ENCODE data around the gene FOXC1.

FOXC1 gene

DNA sequence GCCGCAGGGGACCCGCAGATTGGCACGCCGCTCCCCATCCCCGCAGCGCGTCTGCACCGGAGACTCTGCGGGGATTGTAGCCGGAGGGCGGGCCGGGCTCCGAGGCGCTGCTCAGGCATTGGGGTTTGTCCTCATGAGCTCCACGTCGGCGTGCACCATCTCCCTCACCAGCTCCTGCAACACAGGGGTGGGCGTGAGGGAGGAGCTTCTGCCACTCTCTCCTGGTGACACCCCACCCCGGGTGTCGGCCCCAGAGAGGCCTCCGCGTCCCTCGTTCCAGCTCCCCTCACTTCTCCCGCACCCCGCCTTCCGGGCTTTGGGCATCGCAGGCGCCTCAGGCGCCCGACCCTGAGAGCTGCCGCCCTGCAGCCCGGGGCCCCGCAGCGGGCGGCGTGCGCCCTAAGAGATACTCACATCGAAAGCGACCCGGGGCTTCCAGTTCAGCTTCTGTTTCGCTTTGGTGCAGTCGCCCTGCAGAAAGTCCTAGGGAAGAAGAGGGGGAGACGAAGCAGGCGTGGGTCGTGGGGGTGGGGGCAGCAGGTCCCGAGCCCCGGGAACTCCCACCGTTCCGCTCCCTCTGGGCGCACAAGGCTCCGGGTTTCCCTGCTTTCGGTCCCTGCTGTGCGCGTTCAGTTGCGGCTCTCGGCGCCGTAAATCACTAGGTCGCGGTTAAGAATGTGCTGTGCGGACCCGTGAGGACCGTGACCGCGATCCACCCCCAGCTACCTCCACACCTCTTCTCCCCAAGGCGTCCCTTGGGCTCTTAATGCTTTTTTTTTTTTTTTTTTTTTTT, 14.5 kb downstream of the FOXC1 start:
- DNase-seq (ENCODE audit: low spot score): no peak

DNA sequence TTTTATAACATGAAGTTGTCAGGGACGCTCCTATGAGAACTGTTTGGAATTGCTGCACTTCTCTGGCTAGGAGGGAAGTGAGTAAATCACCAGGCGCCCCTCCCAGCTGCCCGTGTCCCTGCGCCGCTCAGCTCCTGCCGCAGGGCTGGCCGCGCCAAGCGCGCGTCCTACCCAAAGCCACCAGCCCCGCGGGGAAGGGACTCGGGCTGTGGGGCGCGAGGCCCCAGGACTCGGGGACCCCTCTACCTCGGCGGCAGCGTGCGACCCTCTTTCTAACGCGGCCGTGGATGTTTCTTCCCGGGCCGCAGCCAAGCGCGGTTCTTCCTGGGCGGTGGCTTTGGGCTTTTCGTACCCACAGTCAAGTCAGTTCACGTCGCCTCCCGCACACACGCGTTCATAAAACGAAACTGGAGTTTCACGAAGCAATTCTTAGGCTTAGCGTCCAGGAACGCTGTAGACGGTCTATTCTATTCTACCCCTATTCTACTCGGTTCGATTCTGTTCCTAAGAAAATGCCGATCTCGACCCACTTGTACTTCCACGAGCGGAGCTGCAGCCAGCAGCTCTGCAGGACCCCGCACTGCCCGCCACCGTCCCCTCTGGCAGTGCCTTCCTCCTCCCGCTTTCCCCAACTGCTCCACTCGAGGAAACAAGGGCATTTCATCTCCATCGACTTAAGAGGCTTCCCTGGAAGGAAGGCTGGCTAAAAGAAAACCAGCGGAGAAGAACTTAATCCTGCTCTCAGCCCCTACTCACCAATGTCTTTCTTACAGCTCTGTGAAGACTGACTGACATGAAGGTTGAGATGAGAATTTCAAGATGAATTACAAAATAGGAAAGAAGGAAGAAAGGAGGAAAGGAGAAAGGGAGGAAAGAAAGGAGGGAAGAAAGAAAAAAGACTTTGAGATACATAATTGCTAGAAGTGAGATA, 15.4 kb downstream of the FOXC1 start:
- no peak for DNase-seq (ENCODE audit: low spot score)

DNA sequence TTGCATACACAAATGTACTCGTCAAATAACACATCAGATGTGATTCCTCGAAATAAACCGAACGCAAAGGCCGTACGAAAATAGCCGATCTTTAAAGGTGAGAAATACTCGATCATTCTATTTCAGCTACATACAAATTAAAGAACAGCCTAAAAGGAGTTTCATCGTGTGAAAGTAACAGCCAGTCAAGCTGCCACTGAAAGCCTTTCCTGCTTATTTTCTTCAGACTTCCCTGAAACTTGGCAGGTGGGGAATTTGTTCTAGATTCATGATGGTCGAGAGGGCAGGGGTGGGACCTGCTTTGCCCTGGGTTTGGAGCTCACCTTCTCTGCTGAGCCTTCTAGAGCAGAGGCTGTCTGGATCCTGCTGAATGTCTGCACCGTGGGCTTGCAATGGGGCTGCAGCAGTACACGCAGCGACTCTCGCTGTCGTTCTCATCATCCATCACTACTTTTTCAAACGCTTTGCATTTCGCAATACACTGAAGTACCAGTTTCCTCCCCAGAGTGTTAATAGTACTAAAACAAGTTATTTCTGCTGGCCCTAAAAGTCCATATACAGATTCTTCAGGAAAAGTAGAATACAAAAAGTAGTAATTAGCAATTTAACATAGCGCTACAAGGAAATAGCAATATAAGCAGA, 16.2 kb downstream of the FOXC1 start:
- DNase-seq (ENCODE audit: low spot score): no peak

DNA sequence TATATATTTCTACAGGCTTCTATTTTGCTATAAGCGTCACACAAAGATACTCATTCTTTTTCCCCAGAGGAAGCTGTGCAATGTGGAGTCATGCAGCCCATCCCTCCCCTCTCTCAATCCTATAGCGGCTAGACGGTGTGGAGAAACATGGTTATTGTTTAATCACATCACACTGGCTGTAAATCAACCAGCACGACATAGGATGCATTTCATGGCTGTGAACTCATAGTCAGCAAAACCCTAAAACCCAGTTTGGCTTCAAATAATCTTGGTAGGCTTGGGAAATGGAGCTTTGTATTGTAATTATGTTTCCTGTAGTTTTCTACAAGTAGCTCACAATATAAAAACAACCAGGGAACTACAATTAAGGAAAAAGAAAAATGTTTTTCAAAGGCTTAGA, 16.8 kb downstream of the FOXC1 start:
- no peak for DNase-seq (ENCODE audit: low spot score)

DNA sequence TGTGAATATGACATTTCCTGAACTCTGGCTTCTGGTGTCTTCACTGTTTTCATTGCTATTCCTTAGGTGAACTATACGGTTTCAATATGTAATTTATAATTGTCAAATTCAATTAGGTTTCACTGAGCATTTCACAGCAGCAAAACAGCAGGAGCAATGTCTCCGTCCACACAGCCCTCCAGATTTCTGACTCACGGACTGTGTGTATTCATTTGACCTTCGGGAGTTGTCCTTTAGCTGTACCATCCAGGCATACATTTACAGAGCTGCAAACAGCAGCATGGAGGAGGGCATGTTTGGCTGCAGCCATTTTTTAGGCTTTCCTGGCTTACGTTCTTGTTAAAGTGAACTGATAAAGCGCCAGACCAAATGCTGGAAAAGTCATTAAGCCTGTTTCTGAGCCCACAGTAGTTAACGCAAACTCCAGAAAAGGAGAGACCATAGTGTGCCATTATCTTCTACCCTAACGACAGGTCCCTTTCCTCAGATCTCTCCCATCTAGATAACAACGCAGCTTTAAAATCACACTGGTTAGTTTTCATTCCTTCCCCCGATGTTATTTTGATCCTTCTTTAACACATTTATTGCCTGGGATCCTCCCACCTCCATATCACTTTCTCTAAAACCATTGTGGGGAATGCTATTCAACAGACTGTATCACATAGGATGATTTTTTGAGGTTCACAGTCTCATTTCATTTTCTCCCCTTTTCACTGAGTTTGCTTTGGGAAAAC, 18.3 kb downstream of the FOXC1 start:
- no peak for DNase-seq (ENCODE audit: low spot score)

DNA sequence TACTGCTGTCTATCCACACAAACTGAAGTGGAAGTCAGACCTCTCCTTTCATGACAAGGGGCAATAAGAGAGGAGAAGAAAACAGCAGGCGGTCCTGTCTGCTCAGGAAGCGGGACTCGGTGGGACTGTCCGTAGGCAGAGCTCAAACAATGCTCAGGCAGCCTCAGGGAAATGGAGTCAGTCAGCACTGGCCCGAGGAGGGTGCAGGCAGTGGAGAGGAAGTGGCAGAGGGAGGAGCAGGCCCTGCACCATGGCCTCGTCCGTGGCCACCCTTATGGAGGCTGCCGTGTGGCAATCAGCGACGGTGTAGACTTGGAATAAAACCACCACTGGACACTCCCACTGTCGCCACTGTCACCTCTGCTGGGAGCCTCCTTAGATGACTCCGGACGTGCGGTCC, 19.6 kb downstream of the FOXC1 start:
- DNase-seq (ENCODE audit: low spot score): no peak

DNA sequence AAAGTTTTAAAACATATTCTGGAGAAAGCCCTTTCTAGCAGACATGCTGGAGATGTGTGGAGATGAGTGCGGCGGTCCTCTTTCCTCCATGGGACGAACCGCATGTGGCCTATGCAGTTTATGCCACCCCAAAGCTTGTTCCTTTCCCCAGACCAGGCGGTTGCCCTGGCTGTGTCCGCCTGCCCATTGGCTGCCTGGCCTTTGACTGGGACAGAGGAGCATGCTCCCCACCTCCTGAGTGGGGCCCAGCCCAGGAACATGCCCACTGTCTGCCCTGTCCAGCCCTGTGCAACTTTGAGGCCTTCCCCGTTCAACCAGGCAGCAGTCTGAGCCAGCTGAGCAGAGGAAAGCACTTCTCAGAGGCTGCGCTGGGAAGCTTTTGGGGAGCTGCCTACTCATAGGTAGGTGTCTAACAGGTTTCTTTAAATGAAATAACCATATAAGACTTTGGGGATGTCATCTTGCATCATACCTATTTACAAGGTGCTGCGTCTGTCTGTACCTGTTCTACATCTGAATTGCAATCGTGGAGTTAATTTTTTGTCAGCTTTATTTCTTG, 20.6 kb downstream of the FOXC1 start:
- no peak for DNase-seq (ENCODE audit: low spot score)

DNA sequence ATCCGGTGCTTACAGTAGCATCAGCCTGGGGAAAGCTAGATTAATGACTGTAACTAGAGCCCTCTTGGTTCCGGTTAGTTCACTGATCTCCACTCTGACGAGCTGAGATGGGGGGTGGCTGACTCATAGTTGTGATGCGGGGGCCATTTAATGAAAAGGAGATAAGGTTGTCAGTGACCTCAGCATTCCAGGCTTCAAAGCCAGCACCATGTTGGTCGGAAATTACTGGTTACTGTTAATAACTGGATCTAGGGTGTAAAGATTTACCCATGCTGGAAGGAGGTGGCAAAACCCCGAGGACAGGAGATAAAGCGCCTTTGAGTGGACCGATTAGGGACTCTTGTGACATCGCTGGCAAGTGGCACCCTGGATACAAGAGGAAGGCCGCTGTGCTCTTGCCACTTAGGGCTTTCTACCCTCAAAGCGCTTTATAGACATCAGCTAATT, 21.1 kb downstream of the FOXC1 start:
- no peak for DNase-seq (ENCODE audit: low spot score)

DNA sequence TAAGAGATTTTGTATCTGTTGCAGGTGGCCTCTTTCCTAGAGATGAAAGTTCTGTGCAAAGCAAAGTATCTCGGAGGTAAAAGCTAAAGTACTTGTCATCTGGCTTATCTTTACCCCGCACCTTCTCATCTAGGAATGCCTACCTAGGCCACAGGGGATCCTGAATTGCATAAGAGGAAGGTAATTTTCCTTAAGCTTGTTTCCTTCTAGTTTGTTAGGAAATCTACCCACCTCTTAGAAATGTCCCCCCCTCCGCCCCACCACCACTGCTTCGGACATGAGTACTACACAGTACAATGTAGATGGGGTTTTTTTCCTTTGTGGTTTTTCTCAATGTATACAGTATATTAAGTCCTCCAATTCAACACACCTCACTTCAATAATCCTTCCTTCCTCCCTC, 21.5 kb downstream of the FOXC1 start:
- no peak for DNase-seq (ENCODE audit: low spot score)

DNA sequence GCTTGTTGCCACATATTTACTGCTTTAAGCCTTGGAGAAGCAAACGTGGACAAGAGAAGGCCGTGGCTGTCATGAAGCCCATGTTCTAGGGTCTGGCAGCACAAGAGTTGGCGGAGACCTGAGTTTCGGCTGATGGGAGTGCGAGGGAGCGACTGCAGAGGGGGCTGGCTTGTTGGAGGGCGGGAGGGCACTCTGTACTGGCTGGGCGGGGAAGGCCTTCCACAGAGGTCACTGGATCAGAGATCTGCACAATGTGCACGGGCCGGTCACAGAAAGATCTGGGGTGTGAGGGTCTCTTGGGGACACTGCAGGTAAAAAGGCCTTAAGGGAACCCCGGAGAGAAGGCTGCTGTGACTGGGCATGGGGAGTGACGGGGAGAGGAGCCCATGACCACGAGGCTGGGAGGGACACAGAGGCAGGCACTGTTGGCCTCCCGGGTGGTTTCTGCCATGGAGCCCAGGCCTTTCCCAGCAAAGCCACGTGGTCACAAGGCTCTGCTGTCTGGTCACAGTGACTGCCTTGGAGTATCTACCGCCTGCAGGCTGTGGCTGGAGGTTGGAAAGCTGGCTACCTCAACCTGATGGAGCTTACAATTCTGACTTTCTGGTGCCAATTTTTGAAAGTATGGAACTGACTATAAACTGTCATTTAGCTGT, 23.8 kb downstream of the FOXC1 start:
- DNase-seq (ENCODE audit: low spot score): no peak

DNA sequence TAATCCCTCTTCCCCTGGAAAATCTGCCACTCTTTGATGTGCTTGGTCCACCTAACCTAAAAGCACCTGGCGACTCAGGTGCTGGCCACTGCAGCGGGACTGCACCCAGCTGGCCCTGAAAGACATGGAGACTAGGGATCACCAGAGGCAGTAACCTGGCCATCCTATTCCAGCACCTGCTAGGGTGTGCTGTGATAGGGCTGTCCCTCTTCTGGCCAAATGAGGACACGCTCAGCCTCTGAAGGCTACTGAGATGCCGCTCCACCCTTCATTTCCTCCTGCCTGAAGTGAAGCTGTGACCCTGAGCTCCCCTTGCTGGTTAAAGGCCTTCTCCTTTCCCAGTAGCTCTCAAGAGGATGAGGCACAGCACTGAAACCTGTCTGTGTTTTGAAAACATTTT, 24.4 kb downstream of the FOXC1 start:
- no peak for DNase-seq (ENCODE audit: low spot score)

DNA sequence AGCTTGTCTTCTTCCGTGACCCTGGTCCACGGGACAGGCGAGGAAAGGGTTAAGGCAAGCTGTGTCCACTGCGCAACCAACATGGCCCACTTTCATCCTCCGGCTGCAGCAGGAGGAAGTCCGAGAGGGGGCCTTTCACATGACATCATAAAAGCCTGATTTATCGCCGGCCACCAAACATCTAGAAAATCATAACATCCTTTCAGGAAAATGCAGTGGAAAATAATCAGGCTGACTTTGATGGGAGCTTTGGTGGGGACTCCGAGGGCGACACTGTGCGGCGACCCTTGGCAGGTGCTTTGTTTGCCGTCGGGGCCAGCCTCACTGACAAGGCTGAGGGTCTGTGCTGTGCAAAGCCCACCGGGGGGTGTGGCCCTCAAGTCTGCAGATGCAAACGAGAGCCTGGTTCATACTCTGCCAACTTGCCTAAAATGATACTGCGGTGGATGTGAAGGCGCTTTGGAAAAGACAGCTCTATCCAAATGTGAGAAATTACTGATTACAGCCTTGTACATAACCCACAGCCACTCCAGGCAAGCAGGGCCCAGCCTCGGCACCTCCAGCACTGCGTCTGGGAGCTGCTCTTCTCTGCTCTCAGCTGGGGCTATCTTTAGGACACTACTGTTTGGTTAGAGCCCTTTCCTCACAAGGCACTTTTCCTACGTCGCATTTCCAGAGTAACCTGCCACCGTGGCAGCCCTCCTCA, 25.7 kb downstream of the FOXC1 start:
- DNase-seq (ENCODE audit: low spot score): no peak

DNA sequence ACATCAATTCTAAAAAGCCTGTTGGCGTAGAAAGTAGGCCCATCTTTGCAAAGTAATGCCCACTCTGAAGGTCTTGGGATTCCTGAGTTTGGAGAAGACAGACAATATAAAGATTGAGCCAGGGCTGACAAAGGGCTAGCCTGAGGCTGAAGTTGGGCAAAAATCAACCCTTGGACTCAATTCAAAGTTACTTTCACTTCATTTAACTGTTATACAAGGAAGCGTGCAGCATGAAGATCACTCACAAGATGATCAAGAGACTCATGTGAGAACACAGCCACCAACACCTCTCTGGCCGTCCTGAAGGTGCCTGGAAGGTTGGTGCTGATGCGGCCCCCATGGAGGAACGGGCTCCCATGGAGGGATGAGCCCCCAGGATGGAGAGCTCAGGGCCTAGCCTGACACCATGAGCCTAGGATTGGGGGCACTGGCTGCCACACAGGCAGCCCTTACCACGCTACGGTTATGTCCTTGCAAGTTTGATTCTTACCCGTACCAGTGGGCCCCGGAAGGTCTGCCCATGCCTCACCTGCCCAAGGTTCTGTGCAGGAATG, 26.6 kb downstream of the FOXC1 start:
- DNase-seq (ENCODE audit: low spot score): no peak

DNA sequence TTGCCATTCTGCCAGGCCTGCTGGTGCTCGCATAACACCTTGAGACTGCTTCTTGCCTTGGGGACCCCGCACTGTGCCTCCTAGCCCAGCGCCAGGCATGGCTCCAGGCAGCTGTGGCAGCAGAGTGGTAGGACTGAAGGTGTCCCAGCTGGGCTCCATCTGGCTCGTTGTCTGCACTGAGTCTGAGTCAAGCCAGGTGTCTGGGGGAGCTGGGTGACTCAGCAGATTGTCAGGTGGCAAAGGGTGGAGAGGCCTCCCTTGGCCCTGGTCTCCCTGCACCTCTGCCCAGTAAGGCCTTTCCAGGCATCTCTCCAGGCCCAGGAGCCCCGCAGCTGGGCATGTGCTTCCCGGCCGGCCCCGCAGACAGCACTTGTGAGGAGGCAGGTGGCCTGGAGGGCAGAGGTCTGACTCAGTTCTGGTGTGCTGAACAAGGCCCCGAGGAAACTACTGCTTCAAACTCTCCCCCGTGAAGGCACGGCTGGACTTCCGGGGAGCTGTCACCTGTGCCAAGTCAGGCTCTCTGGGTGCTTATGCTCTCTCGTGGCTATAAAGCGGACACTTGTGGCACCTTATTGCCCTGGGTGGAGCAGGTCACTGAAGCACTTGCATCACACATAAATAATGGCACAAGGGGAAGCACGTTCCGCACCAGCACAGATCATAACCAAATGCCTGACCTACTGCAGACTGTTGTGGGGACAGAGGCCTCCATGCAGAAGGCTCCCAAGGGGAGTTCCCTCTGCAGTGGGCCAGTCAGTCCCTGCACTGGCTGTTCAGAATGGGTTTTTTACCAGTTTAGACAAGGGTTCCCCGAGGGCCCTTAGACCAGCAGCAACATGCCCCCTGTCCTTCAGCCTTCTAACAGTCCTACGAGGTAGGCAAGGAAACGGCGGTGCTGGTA, 27.5 kb downstream of the FOXC1 start:
- no peak for DNase-seq (ENCODE audit: low spot score)

DNA sequence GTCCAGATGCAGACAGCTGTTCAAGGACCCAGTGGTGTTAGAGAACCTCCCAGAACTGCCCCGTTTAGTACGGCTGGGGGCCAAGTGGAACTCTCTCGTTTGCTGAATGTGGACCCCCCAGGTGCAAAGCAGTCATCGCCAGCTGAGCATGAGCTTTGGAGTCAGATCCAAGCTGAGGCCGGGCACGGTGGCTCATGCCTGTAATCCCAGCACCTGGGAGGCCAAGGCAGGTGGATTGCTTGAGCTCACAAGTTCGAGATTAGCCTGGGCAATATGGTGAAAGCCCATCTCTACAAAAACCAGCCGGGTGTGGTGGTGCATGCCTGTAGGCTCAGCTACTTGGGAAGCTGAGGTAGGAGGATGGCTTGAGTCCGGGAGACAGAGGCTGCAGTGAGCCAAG, 29.7 kb downstream of the FOXC1 start:
- DNase-seq (ENCODE audit: low spot score): no peak

DNA sequence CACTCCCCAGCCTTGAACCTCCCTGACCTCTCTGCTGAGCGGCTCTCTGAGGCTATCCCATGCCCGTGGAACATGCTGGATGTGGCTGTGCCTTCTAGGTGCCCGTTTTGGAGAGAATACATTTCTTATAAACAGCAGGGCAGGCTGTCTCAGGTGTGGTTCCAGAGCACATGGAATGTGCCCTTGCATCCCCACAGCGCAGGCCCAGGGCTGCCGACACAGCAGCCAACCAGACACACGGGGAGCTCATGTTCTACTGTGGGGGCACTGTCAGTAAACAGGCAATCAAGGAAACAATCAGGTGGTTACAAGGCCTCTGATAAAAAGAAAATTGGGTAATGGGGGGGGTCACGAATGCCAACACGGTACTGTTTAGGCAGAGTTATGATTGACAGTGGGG, 30.8 kb downstream of the FOXC1 start:
- no peak for DNase-seq (ENCODE audit: low spot score)

DNA sequence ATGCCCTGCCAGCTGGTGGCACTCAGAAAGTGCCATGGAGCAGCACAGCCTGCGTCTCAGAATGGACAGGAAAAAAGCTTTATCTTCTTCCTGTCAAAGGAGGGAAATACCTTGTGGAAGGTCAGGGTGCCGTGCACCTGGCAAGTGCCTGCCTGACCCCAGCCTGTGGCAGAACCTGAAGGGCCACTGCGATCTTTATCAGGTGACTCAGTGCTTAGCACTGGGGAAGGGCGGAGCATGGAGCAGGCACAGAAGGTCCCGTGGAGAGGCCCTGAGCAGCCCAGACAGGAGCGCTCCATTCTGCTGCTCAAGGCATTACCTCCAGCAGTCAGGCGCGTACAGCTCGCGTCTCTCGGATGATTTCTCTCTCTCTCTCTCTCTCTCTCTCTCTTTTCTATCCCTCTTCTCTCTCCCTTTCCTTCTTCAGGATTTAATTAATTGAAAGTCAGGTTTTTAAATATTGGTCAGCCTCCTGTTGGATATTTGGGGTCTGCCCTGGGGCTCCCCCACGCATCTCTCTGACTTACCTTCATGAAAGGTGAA, 31.7 kb downstream of the FOXC1 start:
- no peak for DNase-seq (ENCODE audit: low spot score)

DNA sequence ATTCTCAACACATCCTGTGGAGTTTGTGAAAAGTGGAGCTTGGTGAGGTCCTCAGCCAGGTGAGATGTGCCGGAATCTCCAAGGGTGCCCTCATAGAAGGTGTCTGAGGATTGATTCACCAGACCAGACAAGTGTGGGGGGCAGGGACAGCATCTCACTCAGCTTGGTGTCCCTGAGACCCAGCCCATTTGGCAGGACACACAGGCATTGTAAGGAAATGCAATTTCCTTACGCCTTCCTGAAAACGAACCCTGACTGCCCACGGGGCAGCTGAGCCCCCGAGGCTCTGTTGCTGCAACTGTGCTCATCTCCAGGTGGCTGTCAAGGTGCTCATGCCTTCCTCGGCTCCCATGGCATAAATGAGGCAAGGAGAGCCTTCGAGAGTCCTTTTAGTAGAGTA, 33.4 kb downstream of the FOXC1 start:
- DNase-seq (ENCODE audit: low spot score): no peak

Measured in putamen (tissue), 1 donor.